GM13977 (cell line): ENCODE measurements around the gene MRGPRE.

Source experiments
- DNase-seq: peaks from one replicate; pipeline ENCODE4 v3.0.0; 2012; ENCODE audit warnings: low spot score
- in situ Hi-C: fragments of 300-500 bp; cut with MboI; formaldehyde crosslinking; loops from one replicate; pipeline ENCODE4 v1.12.0; 2022; ENCODE audit warnings: low sequenced_read_pairs, low pct_unique_long_range_greater_than_20kb, mixed read lengths, inconsistent platforms; ENCODE audit not compliant: unreplicated experiment
- TF ChIP-seq, protein P1 (sequence below): IDR thresholded peaks from 2 replicates; pipeline ENCODE4 v1.5.1; 2012; ENCODE audit warnings: mild to moderate bottlenecking, control low read depth; ENCODE audit not compliant: insufficient read depth; ENCODE audit errors: extremely low read depth, missing control alignments

MRGPRE gene

DNA sequence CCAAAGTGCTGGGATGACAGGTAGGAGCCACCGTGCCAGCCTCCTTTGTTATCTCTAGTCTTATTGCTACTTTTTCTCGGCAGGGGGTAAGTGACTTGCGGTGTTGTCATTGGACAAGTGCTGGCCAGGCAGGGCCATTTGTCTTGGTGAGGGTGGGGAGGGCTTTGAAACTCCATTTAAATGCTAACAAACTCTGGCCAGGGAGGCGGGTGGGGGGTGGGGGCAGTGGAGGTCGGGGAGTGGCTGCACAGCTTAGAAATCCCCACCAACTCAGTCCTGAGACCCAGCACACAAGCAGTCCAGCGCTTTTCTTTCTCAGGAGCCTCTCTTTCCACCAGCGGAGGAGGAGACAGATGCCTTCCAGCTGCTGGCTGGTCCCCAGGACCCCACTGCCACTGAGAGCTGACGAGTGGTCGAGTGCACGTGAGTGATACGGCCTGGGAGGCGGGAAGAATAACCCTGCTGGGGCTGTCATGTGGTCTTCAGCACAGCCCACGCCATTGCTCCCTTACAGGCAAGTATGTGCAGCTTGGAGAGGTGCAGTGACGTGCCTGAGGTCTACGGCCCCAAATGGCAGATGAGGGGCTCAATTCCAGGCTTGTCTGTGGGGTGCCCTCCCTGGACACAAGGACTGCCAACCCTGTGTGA is 42.9 kb downstream of the MRGPRE start:
- TF ChIP-seq, protein P1, sequence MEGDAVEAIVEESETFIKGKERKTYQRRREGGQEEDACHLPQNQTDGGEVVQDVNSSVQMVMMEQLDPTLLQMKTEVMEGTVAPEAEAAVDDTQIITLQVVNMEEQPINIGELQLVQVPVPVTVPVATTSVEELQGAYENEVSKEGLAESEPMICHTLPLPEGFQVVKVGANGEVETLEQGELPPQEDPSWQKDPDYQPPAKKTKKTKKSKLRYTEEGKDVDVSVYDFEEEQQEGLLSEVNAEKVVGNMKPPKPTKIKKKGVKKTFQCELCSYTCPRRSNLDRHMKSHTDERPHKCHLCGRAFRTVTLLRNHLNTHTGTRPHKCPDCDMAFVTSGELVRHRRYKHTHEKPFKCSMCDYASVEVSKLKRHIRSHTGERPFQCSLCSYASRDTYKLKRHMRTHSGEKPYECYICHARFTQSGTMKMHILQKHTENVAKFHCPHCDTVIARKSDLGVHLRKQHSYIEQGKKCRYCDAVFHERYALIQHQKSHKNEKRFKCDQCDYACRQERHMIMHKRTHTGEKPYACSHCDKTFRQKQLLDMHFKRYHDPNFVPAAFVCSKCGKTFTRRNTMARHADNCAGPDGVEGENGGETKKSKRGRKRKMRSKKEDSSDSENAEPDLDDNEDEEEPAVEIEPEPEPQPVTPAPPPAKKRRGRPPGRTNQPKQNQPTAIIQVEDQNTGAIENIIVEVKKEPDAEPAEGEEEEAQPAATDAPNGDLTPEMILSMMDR = no peak
- DNase-seq = no peak
- in situ Hi-C loops = no loop called here

- TF ChIP-seq, protein P1 = no peak
- in situ Hi-C loops = no loop called here
- no peak for DNase-seq
Observed at GRCh38 chr11:3188496-3189195, 43.6 kb downstream of the MRGPRE start.

- no peak for DNase-seq
- TF ChIP-seq, protein P1 = no peak
- in situ Hi-C loops = no loop called here
Observed at GRCh38 chr11:3186166-3186953, 45.9 kb downstream of the MRGPRE start.

GRCh38 chr11:3184732-3185347 is 47.4 kb downstream of the MRGPRE start:
- no peak for DNase-seq
- TF ChIP-seq, protein P1 = no peak
- in situ Hi-C loops = no loop called here

- in situ Hi-C loops = no loop called here
Observed at GRCh38 chr11:3183523-3183922, 48.7 kb downstream of the MRGPRE start.

DNA sequence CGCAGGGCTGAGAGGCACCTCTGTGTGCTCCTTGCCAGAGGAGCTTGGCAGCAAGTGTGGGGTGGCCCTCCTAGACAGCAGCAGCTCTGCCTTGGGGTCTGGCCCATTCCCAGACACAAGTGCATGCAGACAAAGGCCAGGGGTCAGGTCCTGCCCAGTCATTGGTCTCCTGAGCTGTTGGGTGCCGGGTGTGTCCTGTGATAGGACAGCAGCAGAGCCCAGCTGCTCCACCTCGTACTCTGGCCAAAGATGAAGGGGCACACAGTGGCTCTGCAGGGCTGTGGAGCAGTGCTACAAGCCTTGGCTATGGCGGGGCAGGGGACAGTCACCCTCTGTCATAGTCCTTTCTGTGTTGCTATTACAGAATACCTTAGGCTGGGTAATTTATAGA is 49.8 kb downstream of the MRGPRE start:
- in situ Hi-C loops = no loop called here
- DNase-seq = no peak
- TF ChIP-seq, protein P1 = no peak

More at GRCh38 chr11:3183523-3183922, 48.7 kb downstream of the MRGPRE start:
- no peak for DNase-seq
- TF ChIP-seq, protein P1 = no peak
